ENCODE data around the gene PLCH2.

DNA sequence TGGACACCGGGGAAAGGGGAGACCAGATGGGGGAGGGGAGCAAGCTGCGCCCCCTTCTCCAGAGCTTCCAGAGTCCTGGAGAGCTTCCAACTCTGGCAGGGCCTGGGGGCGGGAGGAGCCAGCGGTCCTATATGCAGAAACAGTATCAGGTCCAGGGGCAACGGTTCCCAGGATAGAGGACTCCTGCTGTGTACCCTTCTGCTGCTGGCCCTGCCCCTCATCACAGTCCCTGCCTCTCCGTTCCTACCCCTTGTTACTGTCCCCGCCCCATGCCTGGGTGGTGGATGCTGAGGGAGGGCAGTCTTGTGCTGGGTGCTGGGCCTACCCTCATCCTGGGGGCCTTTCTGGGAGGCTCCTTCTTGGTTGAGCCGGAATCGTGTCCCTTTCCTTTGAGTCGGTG is 44.6 kb upstream of the PLCH2 start:
- TF ChIP-seq, protein P1, sequence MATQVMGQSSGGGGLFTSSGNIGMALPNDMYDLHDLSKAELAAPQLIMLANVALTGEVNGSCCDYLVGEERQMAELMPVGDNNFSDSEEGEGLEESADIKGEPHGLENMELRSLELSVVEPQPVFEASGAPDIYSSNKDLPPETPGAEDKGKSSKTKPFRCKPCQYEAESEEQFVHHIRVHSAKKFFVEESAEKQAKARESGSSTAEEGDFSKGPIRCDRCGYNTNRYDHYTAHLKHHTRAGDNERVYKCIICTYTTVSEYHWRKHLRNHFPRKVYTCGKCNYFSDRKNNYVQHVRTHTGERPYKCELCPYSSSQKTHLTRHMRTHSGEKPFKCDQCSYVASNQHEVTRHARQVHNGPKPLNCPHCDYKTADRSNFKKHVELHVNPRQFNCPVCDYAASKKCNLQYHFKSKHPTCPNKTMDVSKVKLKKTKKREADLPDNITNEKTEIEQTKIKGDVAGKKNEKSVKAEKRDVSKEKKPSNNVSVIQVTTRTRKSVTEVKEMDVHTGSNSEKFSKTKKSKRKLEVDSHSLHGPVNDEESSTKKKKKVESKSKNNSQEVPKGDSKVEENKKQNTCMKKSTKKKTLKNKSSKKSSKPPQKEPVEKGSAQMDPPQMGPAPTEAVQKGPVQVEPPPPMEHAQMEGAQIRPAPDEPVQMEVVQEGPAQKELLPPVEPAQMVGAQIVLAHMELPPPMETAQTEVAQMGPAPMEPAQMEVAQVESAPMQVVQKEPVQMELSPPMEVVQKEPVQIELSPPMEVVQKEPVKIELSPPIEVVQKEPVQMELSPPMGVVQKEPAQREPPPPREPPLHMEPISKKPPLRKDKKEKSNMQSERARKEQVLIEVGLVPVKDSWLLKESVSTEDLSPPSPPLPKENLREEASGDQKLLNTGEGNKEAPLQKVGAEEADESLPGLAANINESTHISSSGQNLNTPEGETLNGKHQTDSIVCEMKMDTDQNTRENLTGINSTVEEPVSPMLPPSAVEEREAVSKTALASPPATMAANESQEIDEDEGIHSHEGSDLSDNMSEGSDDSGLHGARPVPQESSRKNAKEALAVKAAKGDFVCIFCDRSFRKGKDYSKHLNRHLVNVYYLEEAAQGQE (IDR thresholded peaks at IDR 0.05; ENCODE audit: low read depth): no peak
- TF ChIP-seq CREB1 (IDR thresholded peaks at IDR 0.05; ENCODE audit: low read depth): no peak
- TF ChIP-seq, protein P2, sequence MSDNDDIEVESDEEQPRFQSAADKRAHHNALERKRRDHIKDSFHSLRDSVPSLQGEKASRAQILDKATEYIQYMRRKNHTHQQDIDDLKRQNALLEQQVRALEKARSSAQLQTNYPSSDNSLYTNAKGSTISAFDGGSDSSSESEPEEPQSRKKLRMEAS (IDR thresholded peaks at IDR 0.05): no peak
